Osteocyte (in vitro differentiated cells): ENCODE results near the gene CLDN15. TPM values are rescaled to one million over a fixed set of nuclear protein-coding genes. Genes with fewer than 3 reads are reported as not detected.
A peak's percentile ranks its signal among the peaks of the same experiment; 100 is the strongest.
"Not testable (repeated sequence)": the region's sequence is repeated elsewhere in the genome, so short reads cannot be mapped to it uniquely, and the experiment has no call there.

ENCODE experiments used
- DNase-seq: peaks from one replicate; pipeline ENCODE4 v3.0.0; 2021; ENCODE audit warnings: mixed read lengths; ENCODE audit not compliant: unreplicated experiment; ENCODE audit errors: extremely low spot score
- H3K27ac Mint-ChIP-seq: one replicate; pipeline ENCODE4 v1.8.0; 2021; ENCODE audit warnings: mild to moderate bottlenecking, mixed read lengths; ENCODE audit not compliant: unreplicated experiment
- H3K27me3 Mint-ChIP-seq: one replicate; pipeline ENCODE4 v1.8.0; 2021; ENCODE audit warnings: mixed read lengths; ENCODE audit not compliant: unreplicated experiment
- H3K36me3 Mint-ChIP-seq: one replicate; pipeline ENCODE4 v1.8.0; 2021; ENCODE audit warnings: mixed read lengths; ENCODE audit not compliant: unreplicated experiment
- H3K4me1 Mint-ChIP-seq: one replicate; pipeline ENCODE4 v1.8.0; 2021; ENCODE audit warnings: mixed read lengths; ENCODE audit not compliant: unreplicated experiment
- H3K4me3 Mint-ChIP-seq: one replicate; pipeline ENCODE4 v1.8.0; 2021; ENCODE audit warnings: mild to moderate bottlenecking, moderate library complexity, mixed read lengths; ENCODE audit not compliant: unreplicated experiment
- H3K9me3 Mint-ChIP-seq: one replicate; pipeline ENCODE4 v1.8.0; 2021; ENCODE audit warnings: mixed read lengths; ENCODE audit not compliant: unreplicated experiment
- total RNA-seq: library from RNA; stranded (reverse); gene quantifications from 2 replicates; pipeline ENCODE4 v1.2.1, GENCODE V29; 2021
- TF ChIP-seq, protein P1 (sequence below): fragments of 200-600 bp; sonication (generic); IDR thresholded peaks from 2 replicates; pipeline ENCODE4 v1.5.0; 2021; ENCODE audit warnings: antibody characterized with exemption, mild to moderate bottlenecking, moderate library complexity

Gene CLDN15
- total RNA-seq, 1 donor from 2014 or later: 11.4 TPM

DNA sequence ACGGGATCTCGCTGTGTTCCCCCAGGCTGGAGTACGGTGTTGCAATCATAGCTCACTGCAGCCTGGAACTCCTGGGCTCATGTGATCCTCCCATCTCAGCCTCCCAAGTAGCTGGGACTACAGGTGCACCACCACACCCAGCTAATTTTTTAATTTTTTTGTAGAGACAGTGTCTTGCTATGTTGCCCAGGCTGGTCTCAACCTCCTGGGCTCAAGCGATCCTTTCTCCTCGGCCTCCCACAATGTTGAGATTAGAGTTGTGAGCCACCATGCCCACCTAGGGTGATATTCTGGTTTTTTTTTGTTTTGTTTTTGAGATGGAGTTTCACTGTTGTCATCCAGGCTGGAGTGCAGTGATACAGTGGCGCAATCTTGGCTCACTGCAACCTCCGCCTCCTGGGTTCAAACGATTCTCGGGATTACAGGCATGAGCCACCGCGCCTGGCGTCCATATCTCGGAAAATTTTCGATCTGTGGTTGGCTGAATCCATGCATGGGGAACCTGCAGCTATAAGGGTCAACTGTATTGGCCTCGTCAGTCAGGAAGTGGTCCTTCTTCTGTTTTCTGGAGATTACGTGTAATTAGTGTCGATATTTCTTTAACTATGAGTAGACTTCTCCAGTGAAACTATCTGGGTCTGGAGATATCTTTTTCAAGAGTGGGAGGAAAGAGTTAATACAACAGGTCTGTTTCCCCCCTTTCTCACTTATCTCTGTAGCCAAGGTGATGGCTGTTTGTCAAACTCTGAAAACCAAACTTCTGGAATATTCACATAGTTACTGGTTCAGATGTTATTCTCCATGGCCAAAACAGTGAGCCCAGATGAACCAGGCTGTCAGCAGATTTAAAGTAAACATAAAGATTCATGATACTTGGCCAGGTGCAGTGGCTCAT is 28.3 kb upstream of the CLDN15 start:
- no peak for DNase-seq
- Mint-ChIP-seq H3K4me1 (peaks cover 2% of the 10 kb centered on the region), H3K36me3 (no peaks in the 10 kb centered on the region), H3K4me3 (no peak overlapping the region), H3K27me3 (peaks cover 10% of the 10 kb centered on the region), H3K27ac (no peak overlapping the region), H3K9me3 (no peaks in the 10 kb centered on the region)
- TF ChIP-seq, protein P1, sequence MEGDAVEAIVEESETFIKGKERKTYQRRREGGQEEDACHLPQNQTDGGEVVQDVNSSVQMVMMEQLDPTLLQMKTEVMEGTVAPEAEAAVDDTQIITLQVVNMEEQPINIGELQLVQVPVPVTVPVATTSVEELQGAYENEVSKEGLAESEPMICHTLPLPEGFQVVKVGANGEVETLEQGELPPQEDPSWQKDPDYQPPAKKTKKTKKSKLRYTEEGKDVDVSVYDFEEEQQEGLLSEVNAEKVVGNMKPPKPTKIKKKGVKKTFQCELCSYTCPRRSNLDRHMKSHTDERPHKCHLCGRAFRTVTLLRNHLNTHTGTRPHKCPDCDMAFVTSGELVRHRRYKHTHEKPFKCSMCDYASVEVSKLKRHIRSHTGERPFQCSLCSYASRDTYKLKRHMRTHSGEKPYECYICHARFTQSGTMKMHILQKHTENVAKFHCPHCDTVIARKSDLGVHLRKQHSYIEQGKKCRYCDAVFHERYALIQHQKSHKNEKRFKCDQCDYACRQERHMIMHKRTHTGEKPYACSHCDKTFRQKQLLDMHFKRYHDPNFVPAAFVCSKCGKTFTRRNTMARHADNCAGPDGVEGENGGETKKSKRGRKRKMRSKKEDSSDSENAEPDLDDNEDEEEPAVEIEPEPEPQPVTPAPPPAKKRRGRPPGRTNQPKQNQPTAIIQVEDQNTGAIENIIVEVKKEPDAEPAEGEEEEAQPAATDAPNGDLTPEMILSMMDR: no peak

DNA sequence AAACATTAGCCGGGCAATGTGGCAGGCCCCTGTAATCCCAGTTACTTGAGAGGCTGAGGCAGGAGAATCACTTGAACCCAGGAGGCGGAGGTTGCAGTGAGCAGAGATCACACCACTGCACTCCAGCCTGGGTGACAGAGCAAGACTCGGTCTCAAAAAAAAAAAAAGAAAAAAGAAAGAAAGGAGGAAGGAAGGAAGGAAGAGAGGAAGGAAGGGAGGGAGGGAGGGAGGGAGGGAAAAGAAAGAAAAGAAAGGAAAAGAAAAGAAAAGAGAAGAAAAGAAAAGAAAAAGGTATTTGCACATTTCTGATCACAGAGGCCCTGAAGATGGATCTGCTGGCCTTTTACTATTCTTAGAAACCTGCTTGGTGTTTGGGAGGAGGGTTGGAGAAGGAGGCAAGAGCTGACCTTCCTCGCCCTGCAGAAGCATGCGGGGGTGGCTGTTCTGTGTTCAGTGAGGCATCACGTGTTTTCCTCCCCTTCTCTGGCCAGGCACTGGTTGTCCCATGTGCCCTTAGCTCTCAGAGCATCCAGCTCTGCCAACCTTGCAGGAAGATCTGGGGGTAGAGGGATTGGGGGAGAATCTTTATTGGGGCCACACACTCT is 26.6 kb upstream of the CLDN15 start:
- DNase-seq, H3K4me3 Mint-ChIP-seq, H3K4me1 Mint-ChIP-seq, H3K9me3 Mint-ChIP-seq, H3K36me3 Mint-ChIP-seq, H3K27ac Mint-ChIP-seq: not testable (repeated sequence)
- H3K27me3 Mint-ChIP-seq: peaks cover 10% of the 10 kb centered on the region

DNA sequence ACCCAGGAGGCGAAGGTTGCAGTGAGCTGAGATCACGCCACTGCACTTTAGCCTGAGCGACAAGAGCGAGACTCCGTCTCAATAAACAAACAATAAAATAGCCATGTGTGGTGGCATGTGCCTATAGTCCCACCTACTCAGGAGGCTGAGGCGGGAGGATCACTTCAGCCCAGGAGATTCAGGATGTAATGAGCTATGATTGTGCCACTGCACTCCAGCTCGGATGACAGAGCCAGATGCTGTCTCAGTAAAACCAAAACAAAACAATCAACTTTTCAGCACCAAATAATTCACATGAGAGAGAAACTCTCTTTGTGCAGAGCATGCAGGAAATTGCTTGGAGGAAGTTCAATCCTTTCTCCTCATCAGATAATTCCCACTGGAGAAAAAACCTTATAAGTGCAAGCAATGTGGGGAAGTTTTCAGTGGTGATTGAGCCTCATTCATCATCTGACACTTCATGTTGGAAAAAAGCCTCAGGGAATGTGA is 20.7 kb upstream of the CLDN15 start:
- no peak overlapping the region for H3K27ac Mint-ChIP-seq
- no peaks in the 10 kb centered on the region for H3K36me3 Mint-ChIP-seq
- H3K9me3 Mint-ChIP-seq: no peaks in the 10 kb centered on the region
- no peaks in the 10 kb centered on the region for H3K4me1 Mint-ChIP-seq
- peaks cover 15% of the 10 kb centered on the region for H3K27me3 Mint-ChIP-seq
- H3K4me3 Mint-ChIP-seq: no peak overlapping the region
- DNase-seq: no peak
- TF ChIP-seq, protein P1: no peak

DNA sequence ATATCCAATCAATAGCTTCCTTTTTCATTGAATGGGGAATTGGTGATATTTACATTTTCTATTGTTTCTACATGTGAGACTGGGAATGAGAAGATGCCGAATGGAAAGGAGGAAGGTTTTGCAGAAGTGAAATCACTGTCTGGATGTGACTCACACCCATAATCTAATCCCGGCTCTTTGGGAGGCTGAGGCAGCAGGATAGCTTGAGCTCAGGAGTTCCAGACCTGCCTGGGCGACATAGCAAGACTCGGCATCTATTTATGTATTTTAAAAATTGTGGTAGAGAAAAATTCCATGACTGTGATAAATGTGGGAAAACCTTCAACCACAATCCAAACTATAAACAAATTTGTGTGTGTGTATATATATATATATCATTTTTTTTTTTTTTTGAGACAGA is 18.2 kb upstream of the CLDN15 start:
- peaks cover 16% of the 10 kb centered on the region for H3K4me1 Mint-ChIP-seq

DNA sequence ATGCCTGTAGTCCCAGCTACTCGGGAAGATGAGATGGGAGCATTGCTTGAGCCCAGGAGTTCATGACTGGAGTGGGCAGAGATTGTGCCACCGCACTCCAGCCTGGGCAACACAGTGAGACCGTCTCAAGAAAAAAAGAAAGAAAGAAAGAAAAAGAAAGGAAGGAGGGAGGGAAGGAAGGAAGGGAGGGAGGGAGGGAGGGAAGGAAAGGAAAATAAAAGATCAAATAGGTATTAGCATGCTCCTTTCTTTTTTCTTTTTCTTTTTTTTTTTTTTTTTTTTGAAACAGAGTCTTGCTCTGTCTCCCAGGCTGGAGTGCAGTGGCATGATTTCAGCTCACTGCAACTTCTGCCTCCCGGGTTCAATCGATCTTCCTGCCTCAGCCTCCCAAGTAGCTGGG is 15.6 kb upstream of the CLDN15 start:
- Mint-ChIP-seq H3K27ac (peak overlapping the region; percentile 94), H3K27me3 (peaks cover 15% of the 10 kb centered on the region), H3K4me1 (peaks cover 25% of the 10 kb centered on the region)
- H3K36me3 Mint-ChIP-seq, H3K9me3 Mint-ChIP-seq, DNase-seq, H3K4me3 Mint-ChIP-seq: not testable (repeated sequence)

More for the DNA sequence above, 18.2 kb upstream of the CLDN15 start:
- Mint-ChIP-seq H3K27ac (no peak overlapping the region), H3K36me3 (peaks cover 2% of the 10 kb centered on the region), H3K9me3 (no peaks in the 10 kb centered on the region), H3K27me3 (peaks cover 15% of the 10 kb centered on the region), H3K4me3 (no peak overlapping the region)
- TF ChIP-seq, protein P1: no peak
- no peak for DNase-seq
